ENCODE measurements around the gene TP53RK. TPM values are rescaled to one million over a fixed set of nuclear protein-coding genes. Genes with fewer than 3 reads are reported as not detected.

The TP53RK gene
- polyA plus RNA-seq, 1 experiment = 14.3 TPM

DNA sequence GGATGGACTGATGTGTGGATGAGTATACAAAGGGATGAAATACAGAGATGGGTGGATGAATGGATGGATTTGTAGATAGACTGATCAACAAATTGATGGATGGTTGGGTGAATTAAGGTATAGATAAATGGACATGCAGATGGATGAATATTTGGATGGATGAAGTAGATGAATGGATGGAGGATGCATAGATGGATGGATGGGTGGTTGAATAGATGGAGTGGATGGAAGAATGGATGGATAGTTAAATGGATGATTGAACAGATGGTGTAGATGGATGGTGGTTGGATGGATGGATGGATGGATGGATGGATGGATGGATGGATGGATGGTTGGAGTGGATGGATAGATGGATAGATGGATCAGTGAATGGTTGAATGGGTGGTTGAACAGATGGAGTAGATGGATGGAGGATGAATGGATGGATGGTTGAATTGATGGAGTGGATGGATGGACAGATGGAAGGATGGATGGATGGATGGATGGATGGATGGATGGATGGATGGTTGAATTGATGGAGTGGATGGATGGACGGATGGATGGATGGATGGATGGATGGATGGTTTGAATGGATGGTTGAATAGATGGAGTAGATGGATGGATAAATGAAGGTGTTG, 35.2 kb upstream of the TP53RK start:
- ChIA-PET POLR2A (no interaction called here), CTCF (no interaction called here)
- Histone ChIP-seq H3K27ac (ENCODE audit: low read depth, low read length) (no peak overlapping the region), H3K9me3 (ENCODE audit: control insufficient read depth, insufficient read depth, low read length) (peaks cover 10% of the 10 kb centered on the region), H3K27me3 (ENCODE audit: control insufficient read depth, insufficient read depth, low read length) (no peaks in the 10 kb centered on the region), H3K4me3 (ENCODE audit: low read depth, low read length) (no peak overlapping the region)
- TF ChIP-seq, protein P1, sequence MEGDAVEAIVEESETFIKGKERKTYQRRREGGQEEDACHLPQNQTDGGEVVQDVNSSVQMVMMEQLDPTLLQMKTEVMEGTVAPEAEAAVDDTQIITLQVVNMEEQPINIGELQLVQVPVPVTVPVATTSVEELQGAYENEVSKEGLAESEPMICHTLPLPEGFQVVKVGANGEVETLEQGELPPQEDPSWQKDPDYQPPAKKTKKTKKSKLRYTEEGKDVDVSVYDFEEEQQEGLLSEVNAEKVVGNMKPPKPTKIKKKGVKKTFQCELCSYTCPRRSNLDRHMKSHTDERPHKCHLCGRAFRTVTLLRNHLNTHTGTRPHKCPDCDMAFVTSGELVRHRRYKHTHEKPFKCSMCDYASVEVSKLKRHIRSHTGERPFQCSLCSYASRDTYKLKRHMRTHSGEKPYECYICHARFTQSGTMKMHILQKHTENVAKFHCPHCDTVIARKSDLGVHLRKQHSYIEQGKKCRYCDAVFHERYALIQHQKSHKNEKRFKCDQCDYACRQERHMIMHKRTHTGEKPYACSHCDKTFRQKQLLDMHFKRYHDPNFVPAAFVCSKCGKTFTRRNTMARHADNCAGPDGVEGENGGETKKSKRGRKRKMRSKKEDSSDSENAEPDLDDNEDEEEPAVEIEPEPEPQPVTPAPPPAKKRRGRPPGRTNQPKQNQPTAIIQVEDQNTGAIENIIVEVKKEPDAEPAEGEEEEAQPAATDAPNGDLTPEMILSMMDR (IDR thresholded peaks at IDR 0.05; ENCODE audit: low read depth, low read length) = no peak
- no peak for DNase-seq (ENCODE audit: low read depth, low spot score)

DNA sequence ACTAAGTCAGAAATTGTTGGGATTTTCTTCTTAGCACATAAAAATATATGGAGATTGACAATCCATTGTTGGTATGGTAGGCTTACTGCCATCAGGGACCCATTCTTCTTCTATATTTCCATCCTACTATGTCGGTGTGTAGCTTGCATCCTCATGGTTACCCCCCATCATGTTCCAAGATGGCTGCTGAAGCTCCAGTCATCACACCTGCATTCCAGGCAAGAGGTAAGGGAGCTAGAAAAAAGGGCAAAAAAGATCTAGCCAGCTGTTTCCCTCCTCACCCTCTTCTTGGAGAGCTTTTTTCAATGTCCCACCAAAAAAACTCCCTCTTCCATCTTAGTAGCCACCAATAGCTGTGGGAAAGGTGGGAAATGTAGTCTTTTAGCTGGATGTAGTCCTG, 33.8 kb upstream of the TP53RK start:
- Histone ChIP-seq H3K4me3 (ENCODE audit: low read depth, low read length) (no peak overlapping the region), H3K9me3 (ENCODE audit: control insufficient read depth, insufficient read depth, low read length) (peaks cover 10% of the 10 kb centered on the region), H3K27me3 (ENCODE audit: control insufficient read depth, insufficient read depth, low read length) (no peaks in the 10 kb centered on the region), H3K27ac (ENCODE audit: low read depth, low read length) (no peak overlapping the region)
- TF ChIP-seq, protein P1 (IDR thresholded peaks at IDR 0.05; ENCODE audit: low read depth, low read length) = no peak
- ChIA-PET CTCF (no interaction called here), POLR2A (no interaction called here)
- no peak for DNase-seq (ENCODE audit: low read depth, low spot score)

DNA sequence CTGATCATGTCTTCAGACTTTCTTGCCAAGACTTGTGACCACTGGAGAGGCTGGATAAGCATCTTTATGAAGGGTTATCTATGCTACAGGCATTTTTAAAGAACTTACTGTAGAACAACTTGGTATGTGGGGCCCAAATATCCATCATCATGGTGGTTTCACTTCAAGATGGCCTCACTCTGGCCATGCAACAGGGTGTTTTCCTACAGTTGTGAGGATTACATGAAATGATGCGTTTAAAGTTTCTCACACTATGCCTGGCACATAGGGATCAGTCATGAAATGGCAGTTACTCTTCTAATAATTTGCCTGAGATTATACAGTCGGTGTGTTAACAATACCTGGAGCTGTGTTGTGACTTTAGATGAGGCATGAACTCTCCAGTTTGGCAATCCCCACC, 33.2 kb upstream of the TP53RK start:
- no peak for DNase-seq (ENCODE audit: low read depth, low spot score)
- H3K27me3 ChIP-seq (ENCODE audit: control insufficient read depth, insufficient read depth, low read length) = no peaks in the 10 kb centered on the region
- ChIA-PET POLR2A (no interaction called here), CTCF (no interaction called here)
- peaks cover 10% of the 10 kb centered on the region for H3K9me3 ChIP-seq (ENCODE audit: control insufficient read depth, insufficient read depth, low read length)
- TF ChIP-seq, protein P1 (IDR thresholded peaks at IDR 0.05; ENCODE audit: low read depth, low read length) = no peak
- no peak overlapping the region for H3K27ac ChIP-seq (ENCODE audit: low read depth, low read length)
- H3K4me3 ChIP-seq (ENCODE audit: low read depth, low read length) = no peak overlapping the region

DNA sequence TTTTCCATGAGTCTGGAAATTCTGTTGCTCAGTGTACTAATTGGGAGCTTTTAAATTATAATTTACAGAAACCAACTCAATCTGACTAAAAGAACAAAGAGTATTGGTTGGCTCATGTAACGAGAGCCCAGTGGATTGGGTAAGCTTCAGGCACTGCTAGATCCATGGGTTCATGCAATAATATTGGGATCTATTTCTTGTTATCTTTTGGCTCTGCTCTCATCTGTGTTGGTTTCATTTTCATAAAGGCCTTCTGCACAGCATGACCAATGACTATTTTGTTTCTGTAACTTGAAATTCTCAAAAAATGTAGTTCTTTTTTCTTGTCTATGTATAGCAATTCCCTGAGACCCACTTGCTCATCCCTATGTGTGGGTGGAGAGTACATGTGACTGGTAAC, 32.2 kb upstream of the TP53RK start:
- Histone ChIP-seq H3K27ac (ENCODE audit: low read depth, low read length) (no peak overlapping the region), H3K9me3 (ENCODE audit: control insufficient read depth, insufficient read depth, low read length) (peaks cover 10% of the 10 kb centered on the region), H3K27me3 (ENCODE audit: control insufficient read depth, insufficient read depth, low read length) (no peaks in the 10 kb centered on the region), H3K4me3 (ENCODE audit: low read depth, low read length) (no peak overlapping the region)
- POLR2A ChIA-PET = no interaction called here
- CTCF ChIA-PET = interaction anchor here (0.5 kb wide), 1 partner anchor 9 kb away, joined by 6 read pairs; no protein-coding TSS in a partner anchor
- no peak for DNase-seq (ENCODE audit: low read depth, low spot score)
- TF ChIP-seq, protein P1 (IDR thresholded peaks at IDR 0.05; ENCODE audit: low read depth, low read length) = no peak

DNA sequence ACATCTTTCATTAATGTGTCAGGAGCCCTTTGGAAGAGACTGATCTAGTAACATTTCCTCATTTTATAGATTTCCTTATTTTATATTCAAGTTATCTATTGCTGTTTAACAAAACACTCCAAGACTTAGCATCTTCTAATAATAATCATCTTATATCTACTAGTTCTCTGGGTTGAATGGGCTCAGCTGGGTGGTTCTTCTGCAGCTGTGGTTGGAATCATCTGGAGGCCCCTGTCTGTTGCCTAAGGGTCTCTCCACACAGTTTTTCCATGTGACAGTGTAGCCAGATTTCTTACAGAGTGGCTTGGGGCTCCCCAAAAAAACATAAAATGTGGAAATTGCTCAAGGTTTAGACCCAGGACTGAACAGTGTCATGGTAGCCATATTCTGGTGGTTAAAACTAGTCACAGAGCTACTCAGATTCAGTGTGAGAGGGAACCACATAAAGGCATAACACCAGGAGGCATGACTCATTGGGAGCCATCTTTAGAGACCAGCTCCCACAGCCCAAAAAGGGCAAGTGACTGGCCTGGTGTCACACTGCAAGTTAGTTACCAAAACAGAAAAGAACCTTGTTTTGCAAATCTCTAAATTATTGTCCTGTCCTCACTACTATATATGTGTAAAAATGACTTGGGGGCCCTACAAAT, 31.7 kb upstream of the TP53RK start:
- no peak for DNase-seq (ENCODE audit: low read depth, low spot score)
- peaks cover 10% of the 10 kb centered on the region for H3K9me3 ChIP-seq (ENCODE audit: control insufficient read depth, insufficient read depth, low read length)
- no peak overlapping the region for H3K4me3 ChIP-seq (ENCODE audit: low read depth, low read length)
- no peak overlapping the region for H3K27ac ChIP-seq (ENCODE audit: low read depth, low read length)
- TF ChIP-seq, protein P1 (IDR thresholded peaks at IDR 0.05; ENCODE audit: low read depth, low read length) = no peak
- ChIA-PET CTCF (interaction anchor here (0.5 kb wide), 1 partner anchor 8 kb away, joined by 6 read pairs; no protein-coding TSS in a partner anchor), POLR2A (no interaction called here)
- no peaks in the 10 kb centered on the region for H3K27me3 ChIP-seq (ENCODE audit: control insufficient read depth, insufficient read depth, low read length)
